Lower leg skin (tissue), 3 donors: ENCODE results near the gene OGN.

Experiments used
- POLR2A ChIP-seq, 2 donors: fragments of 450-650 bp; IDR thresholded peaks; one replicate each; pipeline ENCODE4 v1.6.1; 2016 to 2017; ENCODE audit warnings: antibody characterized with exemption in 2 of 2, mild to moderate bottlenecking in 1 of 2, moderate library complexity in 1 of 2
- TF ChIP-seq, protein P1 (sequence below), 3 donors: fragments of 450-650 bp; IDR thresholded peaks; one replicate each; pipeline ENCODE4 v1.5.1; 2016; ENCODE audit warnings: antibody characterized with exemption in 3 of 3, mild to moderate bottlenecking in 3 of 3, moderate library complexity in 2 of 3

DNA sequence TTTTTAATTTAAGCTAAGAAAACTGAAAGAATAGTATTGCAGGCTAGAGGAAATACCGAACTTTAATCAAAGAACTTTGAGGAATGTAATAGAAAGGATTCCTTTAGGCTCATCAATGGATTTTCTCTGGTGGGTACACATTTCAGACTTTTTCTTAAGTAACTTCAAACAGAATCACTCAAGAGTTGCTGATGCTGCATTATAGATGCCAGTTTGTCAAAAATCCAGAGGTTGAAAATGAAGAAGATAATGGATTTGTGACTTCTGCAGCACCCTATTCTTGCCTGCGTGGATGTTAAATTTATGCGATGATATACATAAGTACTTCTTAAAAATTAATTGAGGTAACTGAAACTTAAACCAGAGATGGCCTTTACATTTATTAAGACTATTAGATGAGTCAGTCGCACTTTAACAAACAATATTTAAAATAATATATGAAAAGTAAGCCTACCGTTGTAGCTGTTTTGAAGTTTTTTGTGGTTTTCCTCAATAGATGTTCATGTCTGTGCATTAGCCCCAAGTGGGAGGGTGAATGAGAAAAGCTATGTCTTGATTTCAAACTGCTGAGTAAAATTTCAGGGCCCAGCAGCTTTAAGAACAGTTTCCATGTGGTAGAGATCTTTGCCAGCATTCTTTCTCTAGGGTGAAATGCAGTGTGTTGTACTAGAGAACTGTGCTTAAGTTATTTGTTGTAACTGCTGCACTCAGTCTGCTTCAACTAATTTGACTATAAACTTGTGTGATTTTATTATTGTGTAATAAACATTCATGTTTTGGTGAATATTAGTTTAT lies at the start of gene OGN:
- TF ChIP-seq, protein P1, sequence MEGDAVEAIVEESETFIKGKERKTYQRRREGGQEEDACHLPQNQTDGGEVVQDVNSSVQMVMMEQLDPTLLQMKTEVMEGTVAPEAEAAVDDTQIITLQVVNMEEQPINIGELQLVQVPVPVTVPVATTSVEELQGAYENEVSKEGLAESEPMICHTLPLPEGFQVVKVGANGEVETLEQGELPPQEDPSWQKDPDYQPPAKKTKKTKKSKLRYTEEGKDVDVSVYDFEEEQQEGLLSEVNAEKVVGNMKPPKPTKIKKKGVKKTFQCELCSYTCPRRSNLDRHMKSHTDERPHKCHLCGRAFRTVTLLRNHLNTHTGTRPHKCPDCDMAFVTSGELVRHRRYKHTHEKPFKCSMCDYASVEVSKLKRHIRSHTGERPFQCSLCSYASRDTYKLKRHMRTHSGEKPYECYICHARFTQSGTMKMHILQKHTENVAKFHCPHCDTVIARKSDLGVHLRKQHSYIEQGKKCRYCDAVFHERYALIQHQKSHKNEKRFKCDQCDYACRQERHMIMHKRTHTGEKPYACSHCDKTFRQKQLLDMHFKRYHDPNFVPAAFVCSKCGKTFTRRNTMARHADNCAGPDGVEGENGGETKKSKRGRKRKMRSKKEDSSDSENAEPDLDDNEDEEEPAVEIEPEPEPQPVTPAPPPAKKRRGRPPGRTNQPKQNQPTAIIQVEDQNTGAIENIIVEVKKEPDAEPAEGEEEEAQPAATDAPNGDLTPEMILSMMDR (IDR thresholded peaks at IDR 0.05), result no peak
- no peak for TF ChIP-seq POLR2A (IDR thresholded peaks at IDR 0.05)
